Lower leg skin (tissue), 4 donors: ENCODE measurements around the gene SETD3. TPM values are rescaled to one million over a fixed set of nuclear protein-coding genes. Genes with fewer than 3 reads are reported as not detected.

ENCODE experiments used
- DNase-seq, 2 donors: peaks; one replicate each; pipeline ENCODE4 v3.0.0-alpha.2; 2019; ENCODE audit warnings: low spot score in 2 of 2
- H3K4me3 ChIP-seq: fragments of 200-600 bp; sonication (generic); 2 replicates; pipeline ENCODE4 v1.5.1; 2017; ENCODE audit warnings: mild to moderate bottlenecking, low read depth; ENCODE audit not compliant: poor library complexity, severe bottlenecking
- CTCF ChIP-seq, 3 donors: fragments of 450-650 bp; IDR thresholded peaks; one replicate each; pipeline ENCODE4 v1.5.1; 2016; ENCODE audit warnings: antibody characterized with exemption in 3 of 3, mild to moderate bottlenecking in 3 of 3, moderate library complexity in 2 of 3
- POLR2A ChIP-seq, 2 donors: fragments of 450-650 bp; IDR thresholded peaks; one replicate each; pipeline ENCODE4 v1.6.1; 2016 to 2017; ENCODE audit warnings: antibody characterized with exemption in 2 of 2, mild to moderate bottlenecking in 1 of 2, moderate library complexity in 1 of 2
- WGBS, 2 donors: methylation state at CpG; one replicate each; pipeline ENCODE4 v1.1.5; 2018; 5-methylcytosine and 5-hydroxymethylcytosine counted together
- intact Hi-C: fragments of 100-400 bp; cut with DNase I; formaldehyde crosslinking; loops from one replicate; pipeline ENCODE4 v1.15.0; 2023; ENCODE audit warnings: low total_unique reads
- total RNA-seq, 4 donors: library from RNA; depleted of rRNA; stranded (reverse); fragments of >200 nt; gene quantifications; one replicate each; pipeline ENCODE4 v1.1.0, GENCODE V29; 2016

Gene SETD3
- total RNA-seq, 4 donors from 2014 or later: 36.8 to 62.5 (median 47.6) TPM

DNA sequence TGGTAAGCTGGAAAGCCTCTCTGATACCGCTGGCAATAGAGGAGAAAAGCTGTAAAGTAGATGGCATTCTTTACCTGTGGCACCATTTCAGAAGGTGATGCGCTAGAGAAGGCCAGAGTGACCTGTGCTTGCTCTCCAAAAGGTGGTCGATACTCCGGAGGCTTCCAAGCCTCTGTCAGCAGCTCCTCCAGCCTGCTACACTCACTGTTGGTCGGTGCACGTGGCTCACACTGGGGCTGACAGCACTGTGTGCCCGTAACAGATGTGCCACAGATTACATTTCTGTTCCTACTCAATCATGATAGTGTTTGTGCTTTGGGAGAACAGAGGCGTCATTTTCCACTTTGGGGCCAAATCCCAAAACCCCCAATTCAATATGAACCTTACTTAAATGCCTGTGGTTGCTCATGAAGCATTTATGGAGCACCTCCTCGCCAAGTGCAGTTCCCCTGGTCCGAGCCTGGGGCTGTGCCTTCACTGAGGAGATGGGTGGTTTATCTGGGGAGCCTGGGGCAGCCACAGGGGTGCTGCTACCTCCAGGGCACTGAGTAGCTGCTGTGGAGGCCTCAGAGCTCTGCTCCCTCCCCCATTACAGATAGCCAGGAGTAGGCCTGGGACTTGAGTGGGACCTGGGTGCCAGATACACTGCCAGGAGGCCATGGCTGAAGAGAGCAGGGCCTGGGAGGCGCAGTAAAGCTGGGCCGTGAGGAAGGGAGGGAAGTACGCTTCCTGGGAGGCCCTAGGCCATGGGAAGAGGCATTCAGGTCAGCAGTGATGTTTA is 27.4 kb upstream of the SETD3 start:
- DNase-seq: no peak
- WGBS, 2 donors: 91 to 92% methylated on average over 13 of the region's 13 CpGs
- no peak overlapping the region for H3K4me3 ChIP-seq
- intact Hi-C loops: no loop called here
- TF ChIP-seq CTCF (IDR thresholded peaks at IDR 0.05) (no peak), POLR2A (IDR thresholded peaks at IDR 0.05) (no peak)

GRCh38 chr14:99506276-99506675 is 25.6 kb upstream of the SETD3 start:
- DNase-seq: no peak
- TF ChIP-seq CTCF (IDR thresholded peaks at IDR 0.05) (no peak), POLR2A (IDR thresholded peaks at IDR 0.05) (no peak)
- WGBS, 2 donors: 84 to 89% methylated on average over 6 of the region's 6 CpGs
- no peak overlapping the region for H3K4me3 ChIP-seq
- intact Hi-C loops: no loop called here

DNA sequence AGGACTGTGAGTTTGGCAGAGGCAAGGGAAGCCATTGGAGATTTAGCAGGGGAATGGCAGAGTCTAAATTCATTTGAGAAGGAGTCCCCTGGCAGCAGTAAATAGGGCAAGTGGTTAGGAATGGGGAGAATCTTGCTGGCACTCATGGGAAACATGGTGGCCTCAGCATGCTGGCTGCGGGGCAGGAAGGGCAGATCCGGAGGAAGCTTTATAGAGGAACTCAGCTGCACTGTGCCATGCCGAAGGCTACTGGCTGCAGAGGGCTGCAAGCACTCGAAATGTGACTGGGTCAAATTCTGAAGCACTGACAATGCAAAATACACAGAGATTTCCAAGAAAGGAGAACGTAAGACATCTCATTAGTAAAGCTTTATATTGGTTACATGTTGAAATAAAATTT is 24.4 kb upstream of the SETD3 start:
- DNase-seq: no peak
- intact Hi-C loops: no loop called here
- no peak overlapping the region for H3K4me3 ChIP-seq
- TF ChIP-seq CTCF (IDR thresholded peaks at IDR 0.05): no peak
- TF ChIP-seq POLR2A (IDR thresholded peaks at IDR 0.05): no peak
- whole genome bisulfite sequencing, 2 donors: 84 to 89% methylated on average over 5 of the region's 5 CpGs

DNA sequence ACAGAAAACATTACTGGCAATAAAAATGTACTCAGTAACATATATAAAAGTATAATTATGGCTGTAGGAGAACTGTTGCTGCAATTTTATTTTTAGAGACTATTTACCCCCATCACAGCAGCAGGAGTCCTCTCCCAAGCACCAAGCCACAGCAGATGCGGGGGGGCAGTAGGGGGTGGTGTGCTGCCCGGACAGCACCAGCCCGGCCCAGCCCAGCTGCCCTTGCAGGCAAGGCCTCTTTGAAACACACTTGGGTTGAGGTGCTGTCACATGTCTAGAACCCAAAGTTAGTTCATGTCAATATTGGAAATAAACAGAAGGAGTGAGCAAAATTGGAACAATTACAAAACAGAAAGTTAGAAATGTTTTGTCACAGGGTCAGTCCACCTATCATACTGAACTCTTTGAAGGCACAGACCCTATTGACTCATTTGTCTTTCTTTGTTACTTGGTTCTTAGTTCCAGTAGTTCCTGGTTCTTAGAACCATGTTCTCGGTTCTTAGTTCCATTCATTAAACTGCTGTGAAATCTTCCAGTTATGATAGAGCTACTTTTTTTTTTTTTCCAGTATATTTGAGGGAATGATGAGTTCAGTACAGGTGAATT is 23.3 kb upstream of the SETD3 start:
- intact Hi-C loops: no loop called here
- no peak overlapping the region for H3K4me3 ChIP-seq
- no peak for DNase-seq
- WGBS, 2 donors: 92 to 96% methylated on average over 4 of the region's 4 CpGs
- no peak for TF ChIP-seq CTCF (IDR thresholded peaks at IDR 0.05)
- no peak for TF ChIP-seq POLR2A (IDR thresholded peaks at IDR 0.05)

- H3K4me3 ChIP-seq: no peak overlapping the region
- WGBS, 2 donors: 78 to 93% methylated on average over 14 of the region's 14 CpGs
- intact Hi-C loops: no loop called here
- no peak for TF ChIP-seq CTCF (IDR thresholded peaks at IDR 0.05)
- no peak for TF ChIP-seq POLR2A (IDR thresholded peaks at IDR 0.05)
- DNase-seq: no peak
These were observed 22.3 kb upstream of the SETD3 start for GRCh38 chr14:99502989-99503421.
